Loucy (cell line): ENCODE results near the gene WDR93.

Experiments
- CTCF ChIP-seq: fragments of 200-600 bp; sonication (generic); conservative IDR thresholded peaks from 2 replicates; pipeline ENCODE4 v1.5.1; 2014; ENCODE audit warnings: mild to moderate bottlenecking, antibody characterized with exemption, low read length
- EZH2phosphoT487 ChIP-seq: fragments of 200-600 bp; IDR thresholded peaks from 2 replicates; pipeline ENCODE4 v1.6.1; 2018; ENCODE audit warnings: antibody characterized with exemption, mild to moderate bottlenecking, moderate library complexity, borderline replicate concordance

DNA sequence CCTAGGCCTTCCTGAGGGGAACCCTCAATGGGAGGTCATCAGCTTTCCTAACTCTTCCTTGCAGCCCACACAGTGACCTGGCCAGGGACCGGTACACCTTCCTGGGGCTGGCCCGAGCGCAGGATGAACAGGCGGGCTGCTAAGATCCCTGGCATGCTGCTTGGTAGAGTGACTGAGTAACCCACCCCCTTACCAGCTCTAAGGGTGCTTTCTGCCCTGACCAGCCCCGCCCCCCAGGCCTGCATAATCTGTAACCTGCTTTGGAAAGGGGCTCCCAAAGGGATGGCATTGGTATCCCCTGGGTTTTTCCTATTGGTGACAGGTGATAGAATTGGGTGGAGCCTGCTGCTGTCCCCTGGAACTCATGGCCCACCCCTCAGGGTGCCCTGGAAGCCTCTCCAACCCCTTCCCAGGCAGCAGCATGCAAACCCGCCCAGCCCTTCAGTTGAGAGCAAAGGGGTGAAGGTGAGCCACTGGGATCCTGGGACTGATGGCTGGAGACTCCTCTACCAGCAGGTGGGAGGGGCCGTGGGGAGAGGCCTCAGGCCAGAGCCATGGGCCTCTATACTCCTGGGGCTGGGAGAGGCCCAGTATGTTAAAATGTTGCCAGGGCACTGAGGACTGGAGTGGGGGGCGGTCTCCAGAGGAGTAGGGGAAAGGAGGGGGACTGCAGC, 24.3 kb upstream of the WDR93 start:
- no peak for TF ChIP-seq CTCF
- TF ChIP-seq EZH2phosphoT487, result no peak
